Endothelial cell of umbilical vein (primary cell): ENCODE results near the gene SYNPR.

Source experiments
- CTCF ChIP-seq, 2 donors: IDR thresholded peaks; 1 replicate in 1 of 2; 2 replicates in 1 of 2; pipeline ENCODE4 v1.5.1; 2011; ENCODE audit warnings: low read length in 2 of 2, mild to moderate bottlenecking in 2 of 2, moderate library complexity in 2 of 2, control low read depth in 1 of 2, inconsistent platforms in 1 of 2, low read depth in 1 of 2; ENCODE audit not compliant: insufficient read depth in 1 of 2; ENCODE audit errors: extremely low read depth in 1 of 2
- POLR2AphosphoS5 ChIP-seq: IDR thresholded peaks from 2 replicates; pipeline ENCODE4 v1.6.1; 2012; ENCODE audit warnings: low read depth, mild to moderate bottlenecking, control low read depth, low read length, moderate library complexity; ENCODE audit not compliant: insufficient read depth

DNA sequence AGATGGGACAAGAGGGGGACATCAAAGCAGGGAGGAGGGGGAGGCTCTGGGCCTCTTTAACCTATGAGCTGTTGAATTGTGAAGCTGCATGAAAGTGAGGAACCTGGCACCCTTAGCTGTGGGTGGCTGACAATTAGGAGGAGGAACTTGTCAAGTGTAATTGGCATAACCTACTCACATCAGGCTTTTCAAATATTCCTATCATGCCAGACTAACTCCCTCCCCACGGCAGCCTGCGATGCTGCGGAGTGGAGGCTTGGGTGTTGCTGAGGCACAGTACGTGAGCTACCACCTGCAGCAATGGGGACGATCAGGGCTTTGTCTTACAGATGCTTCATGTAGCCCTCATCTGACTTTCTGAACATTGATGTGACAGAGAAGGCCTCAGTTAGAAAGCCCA, 193.7 kb downstream of the SYNPR start:
- TF ChIP-seq CTCF (IDR thresholded peaks at IDR 0.05; ENCODE audit: extremely low read depth in 1 of 2, insufficient read depth in 1 of 2, low read depth in 1 of 2, low read length in 2 of 2), result no peak
- TF ChIP-seq POLR2AphosphoS5, result no peak
